ENCODE data around the gene CEP72. TPM values are rescaled to one million over a fixed set of nuclear protein-coding genes. Genes with fewer than 3 reads are reported as not detected.

CEP72 gene
- total RNA-seq, 4 donors from 2014 or later, result 2.2 to 33.8 (median 4.5) TPM

DNA sequence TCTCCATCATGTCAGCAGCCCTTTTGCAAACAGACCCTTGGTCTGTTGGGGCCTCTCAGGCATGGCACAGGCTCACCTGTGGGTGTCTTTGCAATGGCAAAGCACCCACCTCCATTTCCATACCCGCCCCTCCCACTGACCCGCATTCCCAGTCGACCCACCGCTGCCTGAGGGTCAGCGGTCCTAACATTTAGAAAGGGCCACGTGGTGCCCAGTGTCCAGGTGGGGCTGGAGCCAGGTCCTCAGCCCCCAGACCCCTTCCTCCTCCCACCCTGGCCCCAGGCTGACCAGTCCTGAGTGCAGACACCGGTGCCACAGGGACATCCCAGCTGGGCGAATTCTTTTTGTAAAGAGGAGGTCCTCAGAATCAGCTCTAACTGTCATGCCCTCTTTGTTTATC is 43.3 kb upstream of the CEP72 start:
- no peak for TF ChIP-seq POLR2A (IDR thresholded peaks at IDR 0.05)
- TF ChIP-seq, protein P1, sequence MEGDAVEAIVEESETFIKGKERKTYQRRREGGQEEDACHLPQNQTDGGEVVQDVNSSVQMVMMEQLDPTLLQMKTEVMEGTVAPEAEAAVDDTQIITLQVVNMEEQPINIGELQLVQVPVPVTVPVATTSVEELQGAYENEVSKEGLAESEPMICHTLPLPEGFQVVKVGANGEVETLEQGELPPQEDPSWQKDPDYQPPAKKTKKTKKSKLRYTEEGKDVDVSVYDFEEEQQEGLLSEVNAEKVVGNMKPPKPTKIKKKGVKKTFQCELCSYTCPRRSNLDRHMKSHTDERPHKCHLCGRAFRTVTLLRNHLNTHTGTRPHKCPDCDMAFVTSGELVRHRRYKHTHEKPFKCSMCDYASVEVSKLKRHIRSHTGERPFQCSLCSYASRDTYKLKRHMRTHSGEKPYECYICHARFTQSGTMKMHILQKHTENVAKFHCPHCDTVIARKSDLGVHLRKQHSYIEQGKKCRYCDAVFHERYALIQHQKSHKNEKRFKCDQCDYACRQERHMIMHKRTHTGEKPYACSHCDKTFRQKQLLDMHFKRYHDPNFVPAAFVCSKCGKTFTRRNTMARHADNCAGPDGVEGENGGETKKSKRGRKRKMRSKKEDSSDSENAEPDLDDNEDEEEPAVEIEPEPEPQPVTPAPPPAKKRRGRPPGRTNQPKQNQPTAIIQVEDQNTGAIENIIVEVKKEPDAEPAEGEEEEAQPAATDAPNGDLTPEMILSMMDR (IDR thresholded peaks at IDR 0.05), result no peak

DNA sequence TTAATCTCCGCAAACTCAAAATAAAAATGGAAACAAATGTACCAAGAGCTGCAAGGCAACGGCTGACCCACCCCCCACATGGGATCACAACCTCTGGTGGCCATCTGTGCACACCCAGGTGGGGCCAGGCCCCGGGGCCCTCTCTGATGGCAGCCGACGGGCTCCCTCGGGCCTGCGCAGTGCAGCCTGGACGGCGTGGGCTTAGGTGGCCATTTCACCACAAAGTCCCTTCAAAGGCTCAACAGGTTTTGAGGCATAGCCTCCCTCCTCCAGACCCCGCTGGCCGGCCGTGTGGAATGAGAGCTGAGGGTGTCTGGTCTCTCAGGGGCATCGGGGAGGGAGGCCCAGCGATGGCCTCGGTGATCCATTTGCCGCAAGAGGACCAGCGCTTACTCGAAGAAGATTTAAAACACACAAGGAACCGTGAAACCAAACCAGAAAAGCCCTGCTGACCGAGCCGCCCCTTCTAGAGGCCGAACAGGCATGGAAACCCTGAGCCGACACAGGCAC is 42.7 kb upstream of the CEP72 start:
- Histone ChIP-seq H3K4me1 (no peaks in the 10 kb centered on the region), H3K36me3 (no peaks in the 10 kb centered on the region), H3K4me3 (no peak overlapping the region), H3K9me3 (no peaks in the 10 kb centered on the region), H3K27ac (no peak overlapping the region), H3K27me3 (no peaks in the 10 kb centered on the region)
- TF ChIP-seq, protein P1 (IDR thresholded peaks at IDR 0.05), result no peak
- no peak for TF ChIP-seq POLR2A (IDR thresholded peaks at IDR 0.05)
- peak in 2 of 3 donors; percentile 1 to 7 for DNase-seq

More for the DNA sequence above, 43.3 kb upstream of the CEP72 start:
- no peak for DNase-seq
- Histone ChIP-seq H3K9me3 (no peaks in the 10 kb centered on the region), H3K36me3 (no peaks in the 10 kb centered on the region), H3K27me3 (no peaks in the 10 kb centered on the region), H3K27ac (no peak overlapping the region), H3K4me1 (no peaks in the 10 kb centered on the region), H3K4me3 (no peak overlapping the region)

DNA sequence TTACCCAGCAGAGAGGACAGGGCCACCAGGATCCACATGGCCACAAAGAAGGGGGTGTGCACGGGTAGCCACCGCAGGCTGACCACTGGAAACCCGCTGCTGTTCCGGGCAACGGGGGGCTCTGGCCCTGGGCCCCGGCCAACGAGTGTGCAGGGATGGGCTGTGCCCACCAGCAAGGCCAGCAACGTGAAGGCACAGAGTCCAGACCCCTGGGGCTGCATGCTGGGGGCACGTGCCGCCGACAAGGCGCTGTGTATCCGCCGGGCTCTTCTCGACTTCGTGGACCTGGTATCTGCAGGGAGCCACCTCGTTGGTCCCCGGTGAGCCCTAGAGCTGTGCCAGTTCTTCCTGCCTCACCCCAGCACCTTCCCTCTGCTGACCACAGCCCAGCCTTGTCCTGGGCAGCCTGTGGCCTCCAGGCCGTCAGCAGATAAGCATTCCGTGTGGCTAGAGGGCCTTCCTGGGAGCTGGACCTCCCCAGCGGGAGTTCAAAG is 42.2 kb upstream of the CEP72 start:
- Histone ChIP-seq H3K4me3 (no peak overlapping the region), H3K27ac (no peak overlapping the region), H3K27me3 (no peaks in the 10 kb centered on the region), H3K36me3 (no peaks in the 10 kb centered on the region), H3K9me3 (no peaks in the 10 kb centered on the region), H3K4me1 (no peaks in the 10 kb centered on the region)
- no peak for TF ChIP-seq POLR2A (IDR thresholded peaks at IDR 0.05)
- TF ChIP-seq, protein P1 (IDR thresholded peaks at IDR 0.05), result no peak
- DNase-seq, result peak in 2 of 3 donors; percentile 6 to 15

DNA sequence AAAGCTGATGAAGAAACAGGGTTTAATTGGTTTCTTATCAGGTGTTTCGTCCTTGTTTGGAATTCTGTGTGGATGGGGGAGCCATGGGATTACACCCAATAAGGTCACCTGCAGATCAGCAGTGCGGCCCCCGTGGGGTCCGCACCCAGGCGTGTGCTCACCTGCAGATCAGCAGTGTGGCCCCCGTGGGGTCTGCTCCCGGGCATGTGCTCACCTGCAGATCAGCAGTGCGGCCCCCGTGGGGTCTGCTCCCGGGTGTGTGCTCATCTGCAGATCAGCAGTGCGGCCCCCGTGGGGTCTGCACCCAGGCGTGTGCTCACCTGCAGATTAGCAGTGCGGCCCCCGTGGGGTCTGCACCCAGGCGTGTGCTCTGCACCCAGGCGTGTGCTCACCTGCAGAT is 41.7 kb upstream of the CEP72 start:
- Histone ChIP-seq H3K27me3 (no peaks in the 10 kb centered on the region), H3K4me1 (no peaks in the 10 kb centered on the region), H3K36me3 (no peaks in the 10 kb centered on the region), H3K27ac (no peak overlapping the region), H3K4me3 (no peak overlapping the region), H3K9me3 (no peaks in the 10 kb centered on the region)
- DNase-seq, result peak in 1 of 3 donors; percentile 9
- TF ChIP-seq, protein P1 (IDR thresholded peaks at IDR 0.05), result no peak
- no peak for TF ChIP-seq POLR2A (IDR thresholded peaks at IDR 0.05)

DNA sequence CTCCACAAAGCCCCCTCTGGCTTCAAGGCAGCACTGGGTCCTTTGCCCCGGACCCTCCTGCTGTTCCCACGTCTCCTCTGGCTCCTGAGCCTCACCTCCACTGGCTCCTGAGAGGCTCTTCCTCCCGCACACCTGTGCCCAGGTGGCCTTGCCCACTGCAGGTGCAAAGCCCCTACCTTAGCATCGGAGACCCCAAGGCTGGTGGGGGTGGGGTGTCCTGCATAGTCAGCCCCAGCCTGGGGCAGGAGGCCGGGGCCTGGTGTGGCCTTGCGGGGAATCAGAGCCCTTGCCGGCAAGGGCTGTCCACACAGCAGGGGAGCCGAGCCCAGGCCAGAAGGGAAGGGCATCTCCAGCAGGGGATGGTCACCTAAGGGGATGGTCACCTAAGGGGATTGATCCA is 41.3 kb upstream of the CEP72 start:
- TF ChIP-seq POLR2A (IDR thresholded peaks at IDR 0.05), result no peak
- Histone ChIP-seq H3K27ac (no peak overlapping the region), H3K27me3 (no peaks in the 10 kb centered on the region), H3K4me3 (no peak overlapping the region), H3K4me1 (no peaks in the 10 kb centered on the region), H3K9me3 (peaks cover 0 to 3% (median 0%) of the 10 kb centered on the region in 4 donors), H3K36me3 (no peaks in the 10 kb centered on the region)
- peak in 1 of 3 donors; percentile 11 for DNase-seq

DNA sequence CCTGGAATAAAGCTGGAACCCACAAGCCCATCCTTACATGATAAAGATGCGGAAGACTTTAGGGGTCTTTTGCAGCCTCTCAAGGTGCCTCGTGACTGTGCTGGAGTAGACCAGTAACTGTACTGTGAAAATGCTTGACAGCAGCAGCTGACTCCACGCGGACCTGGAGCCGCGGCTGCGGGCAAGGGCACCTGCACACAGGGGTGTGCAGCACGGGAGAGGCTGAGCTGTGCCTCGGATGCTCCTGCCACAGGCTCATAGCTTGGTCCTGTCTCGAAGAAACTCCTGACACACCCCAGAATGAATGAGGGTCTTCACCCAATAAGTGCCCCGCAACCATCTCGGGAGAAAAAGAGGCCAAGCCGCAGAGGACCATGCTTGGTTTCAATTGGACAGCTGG is 40.3 kb upstream of the CEP72 start:
- H3K27ac ChIP-seq, result no peak overlapping the region
- H3K4me1 ChIP-seq, result no peaks in the 10 kb centered on the region
- DNase-seq, result peak in 2 of 3 donors; percentile 6 to 21
- no peaks in the 10 kb centered on the region for H3K27me3 ChIP-seq
- no peaks in the 10 kb centered on the region for H3K36me3 ChIP-seq
- H3K9me3 ChIP-seq, result peaks cover 0 to 8% (median 0%) of the 10 kb centered on the region in 4 donors
- H3K4me3 ChIP-seq, result no peak overlapping the region
- TF ChIP-seq, protein P1 (IDR thresholded peaks at IDR 0.05), result no peak
- no peak for TF ChIP-seq POLR2A (IDR thresholded peaks at IDR 0.05)
